HUDEP-2 (cell line): Measurements from ENCODE around the gene LRRC59.
"Not testable (repeated sequence)": the region's sequence is repeated elsewhere in the genome, so short reads cannot be mapped to it uniquely, and the experiment has no call there.

Experiments used
- DNase-seq, 76 experiments: peaks; one replicate each; lab custom pipeline; 2025; ENCODE audit not compliant: unreplicated experiment in 76 of 76; lab: John Stamatoyannopoulos, UW

LRRC59 gene

GRCh38 chr17:50397111-50397918 is at the start of gene LRRC59:
Gene LRRC59 (minus strand): TSS chr17:50397523. CDS start chr17:50397317, 206 bp downstream.
- DNase-seq, result peak in 75 of 76 experiments; percentile 21 to 92 (median 78)

- DNase-seq, result no peak
Observed at GRCh38 chr17:50445730-50446325, 48.5 kb upstream of the LRRC59 start.

- DNase-seq, result no peak
Observed at GRCh38 chr17:50444841-50445715, 47.8 kb upstream of the LRRC59 start.

- DNase-seq, result no peak
Observed at GRCh38 chr17:50443505-50443974, 46.2 kb upstream of the LRRC59 start.

- no peak for DNase-seq
Observed at GRCh38 chr17:50440838-50441829, 43.8 kb upstream of the LRRC59 start.

GRCh38 chr17:50440172-50440837 is 43.0 kb upstream of the LRRC59 start:
- no peak for DNase-seq

- no peak for DNase-seq
Observed at GRCh38 chr17:50439008-50439407, 41.7 kb upstream of the LRRC59 start.

- no peak for DNase-seq
Observed at GRCh38 chr17:50437409-50437808, 40.1 kb upstream of the LRRC59 start.

GRCh38 chr17:50432125-50432762 is 34.9 kb upstream of the LRRC59 start:
- DNase-seq, result no peak

GRCh38 chr17:50430821-50431618 is 33.7 kb upstream of the LRRC59 start:
- DNase-seq, result no peak

GRCh38 chr17:50429793-50430192 is 32.5 kb upstream of the LRRC59 start:
- no peak for DNase-seq

- no peak for DNase-seq
Observed at GRCh38 chr17:50428831-50429424, 31.6 kb upstream of the LRRC59 start.

GRCh38 chr17:50428126-50428525 is 30.8 kb upstream of the LRRC59 start:
- not testable (repeated sequence) for DNase-seq

GRCh38 chr17:50426814-50427787 is 29.8 kb upstream of the LRRC59 start:
- DNase-seq, result peak in 56 of 76 experiments; percentile 12 to 68 (median 32)

- no peak for DNase-seq
Observed at GRCh38 chr17:50426472-50426782, 29.1 kb upstream of the LRRC59 start.

- peak in 40 of 76 experiments; percentile 10 to 73 (median 38) for DNase-seq
Observed at GRCh38 chr17:50425682-50426471, 28.6 kb upstream of the LRRC59 start, which contains the start of gene ACSF2. Gene ACSF2 (plus strand): TSS chr17:50426218. CDS start chr17:50426262, 44 bp downstream.
